Spleen (tissue), 13 donors: Measurements from ENCODE around the gene NLK. TPM values are rescaled to one million over a fixed set of nuclear protein-coding genes. Genes with fewer than 3 reads are reported as not detected.

Experiments
- DNase-seq: peaks from one replicate; pipeline ENCODE4 v3.0.0-alpha.2; 2020
- H3K27ac ChIP-seq, 8 donors: fragments of 200-600 bp; sonication (generic) in 7 of 8; 1 replicate in 4 of 8; 2 replicates in 4 of 8; pipeline versions ENCODE4 v1.5.0 to v1.8.0; 2016 to 2021; ENCODE audit warnings: inconsistent platforms in 4 of 8, mild to moderate bottlenecking in 4 of 8, moderate library complexity in 1 of 8
- H3K27me3 ChIP-seq, 7 donors: fragments of 200-600 bp; sonication (generic) in 6 of 7; replicated peaks in 1 of 7; 1 replicate in 4 of 7; 2 replicates in 3 of 7; pipeline versions ENCODE4 v1.5.0 to v1.8.0; 2016 to 2021; ENCODE audit warnings: inconsistent platforms in 3 of 7, mild to moderate bottlenecking in 1 of 7
- H3K36me3 ChIP-seq, 6 donors: fragments of 200-600 bp; sonication (generic) in 5 of 6; 1 replicate in 4 of 6; 2 replicates in 2 of 6; pipeline versions ENCODE4 v1.5.0 to v1.8.0; 2016 to 2021; ENCODE audit warnings: inconsistent platforms in 2 of 6
- H3K4me1 ChIP-seq, 6 donors: fragments of 200-600 bp; sonication (generic) in 5 of 6; 1 replicate in 3 of 6; 2 replicates in 3 of 6; pipeline versions ENCODE4 v1.5.0 to v1.8.0; 2016 to 2021; ENCODE audit warnings: inconsistent platforms in 3 of 6
- H3K4me3 ChIP-seq, 8 donors: fragments of 200-600 bp; sonication (generic) in 7 of 8; 1 replicate in 4 of 8; 2 replicates in 4 of 8; pipeline versions ENCODE4 v1.5.0 to v1.8.0; 2016 to 2021; ENCODE audit warnings: inconsistent platforms in 4 of 8, mild to moderate bottlenecking in 4 of 8, moderate library complexity in 2 of 8
- H3K9me3 ChIP-seq, 8 donors: fragments of 200-600 bp; sonication (generic) in 7 of 8; 1 replicate in 4 of 8; 2 replicates in 4 of 8; pipeline versions ENCODE4 v1.5.0 to v1.8.0; 2016 to 2021; ENCODE audit warnings: inconsistent platforms in 4 of 8
- POLR2A ChIP-seq, 3 donors: fragments of 450-650 bp; IDR thresholded peaks; one replicate each; pipeline ENCODE4 v1.5.1; 2017; ENCODE audit warnings: antibody characterized with exemption in 3 of 3, mild to moderate bottlenecking in 1 of 3
- POLR2AphosphoS5 ChIP-seq, 3 donors: sonication (generic); formaldehyde crosslinking; IDR thresholded peaks; one replicate each; pipeline ENCODE4 v1.5.1; 2017; ENCODE audit warnings: antibody characterized with exemption in 3 of 3
- WGBS, 5 donors: extraction: QIAGEN DNeasy Blood & Tissue Kit in 3 of 5; methylation state at CpG; one replicate each; pipeline versions ENCODE4 v1.1.5 to v1.1.7; 2013 to 2018; 5-methylcytosine and 5-hydroxymethylcytosine counted together
- intact Hi-C: fragments of 100-400 bp; cut with DNase I; formaldehyde crosslinking; loops from one replicate; pipeline ENCODE4 v1.15.0; 2023; ENCODE audit warnings: low total_unique reads
- long read RNA-seq, 2 donors: transcript quantifications; one replicate each; lab custom pipeline, GENCODE V29; 2026
- polyA plus RNA-seq, 3 donors: library from polyadenylated mRNA; stranded (reverse); fragments of 200-250 nt; gene quantifications; one replicate each; pipeline ENCODE4 v1.2.1, GENCODE V29; 2013
- total RNA-seq, 7 donors: library from RNA; depleted of rRNA in 3 of 7; stranded (reverse); fragments of >200 nt in 3 of 7; fragmentation: NEBNext Ultra II Directional in 4 of 7; extraction: Animal tissue kit (Norgen Biotek cat#: 25700) in 4 of 7; gene quantifications; one replicate each; pipeline versions ENCODE4 v1.1.0 to v1.2.1, GENCODE V29; 2016 to 2021
- TF ChIP-seq, protein P1 (sequence below), 11 experiments: fragments of 200-600 bp in 7 of 11; fragments of 450-650 bp in 4 of 11; sonication (generic) in 4 of 11; IDR thresholded peaks in 8 of 11; conservative IDR thresholded peaks in 3 of 11; 1 replicate in 7 of 11; 2 replicates in 4 of 11; pipeline versions ENCODE4 v1.4.0 to v1.8.0; 2016 to 2021; ENCODE audit warnings: antibody characterized with exemption in 11 of 11, inconsistent platforms in 4 of 11, mild to moderate bottlenecking in 1 of 11
- donor health status: healthy with polysubstance abuse.
- donor health status: DM: no; HTN: no; CAD: no; lungs with moderate emphysema.
- donor health status: DM: no; HTN: no; CAD: no.
- donor health status: Bipolar disorder and iron deficiency.
- donor health status: healthy.
- donor health status: DM: no; HTN: no; CAD: no.
- donor health status: DM: yes; HTN: yes; CAD: no.

Gene NLK
- total RNA-seq (10 to 100 TPM; 22.5 to 49.4 (median 37.0) TPM), polyA plus RNA-seq (10 to 100 TPM; 12.6 to 15.3 (median 13.9) TPM)
- long read RNA-seq, donor 1, full-length matches to known transcripts: 5 of 5 reads
- long read RNA-seq, donor 1, partial matches to known transcripts: 0 of 5 reads
- long read RNA-seq, donor 1, other reads (novel, unspliced or antisense): 0 of 5 reads
- long read RNA-seq, donor 2, full-length matches to known transcripts: 3 of 14 reads
- long read RNA-seq, donor 2, partial matches to known transcripts: 11 of 14 reads
- long read RNA-seq, donor 2, other reads (novel, unspliced or antisense): 0 of 14 reads

DNA sequence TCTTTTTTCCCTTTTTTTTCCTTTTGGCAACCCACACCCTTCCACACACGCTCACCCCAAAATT is at the start of gene NLK:
Gene NLK, plus strand, starts transcription at position 21 of the 64 bp plus-strand sequence. CDS start 197 bp downstream, outside the sequence.
- no peak for TF ChIP-seq POLR2A (IDR thresholded peaks at IDR 0.05)
- TF ChIP-seq POLR2AphosphoS5 (IDR thresholded peaks at IDR 0.05): no peak
- TF ChIP-seq, protein P1, sequence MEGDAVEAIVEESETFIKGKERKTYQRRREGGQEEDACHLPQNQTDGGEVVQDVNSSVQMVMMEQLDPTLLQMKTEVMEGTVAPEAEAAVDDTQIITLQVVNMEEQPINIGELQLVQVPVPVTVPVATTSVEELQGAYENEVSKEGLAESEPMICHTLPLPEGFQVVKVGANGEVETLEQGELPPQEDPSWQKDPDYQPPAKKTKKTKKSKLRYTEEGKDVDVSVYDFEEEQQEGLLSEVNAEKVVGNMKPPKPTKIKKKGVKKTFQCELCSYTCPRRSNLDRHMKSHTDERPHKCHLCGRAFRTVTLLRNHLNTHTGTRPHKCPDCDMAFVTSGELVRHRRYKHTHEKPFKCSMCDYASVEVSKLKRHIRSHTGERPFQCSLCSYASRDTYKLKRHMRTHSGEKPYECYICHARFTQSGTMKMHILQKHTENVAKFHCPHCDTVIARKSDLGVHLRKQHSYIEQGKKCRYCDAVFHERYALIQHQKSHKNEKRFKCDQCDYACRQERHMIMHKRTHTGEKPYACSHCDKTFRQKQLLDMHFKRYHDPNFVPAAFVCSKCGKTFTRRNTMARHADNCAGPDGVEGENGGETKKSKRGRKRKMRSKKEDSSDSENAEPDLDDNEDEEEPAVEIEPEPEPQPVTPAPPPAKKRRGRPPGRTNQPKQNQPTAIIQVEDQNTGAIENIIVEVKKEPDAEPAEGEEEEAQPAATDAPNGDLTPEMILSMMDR (IDR thresholded peaks at IDR 0.05 in 8 of 11, conservative IDR thresholded peaks at IDR 0.05 in 3 of 11): no peak
- no peaks in the 10 kb centered on the region for H3K36me3 ChIP-seq
- H3K4me3 ChIP-seq: peak within 1 kb of the TSS; percentile 67 to 90 (median 76)
- H3K27ac ChIP-seq: peak within 1 kb of the TSS; percentile 84 to 98 (median 93)
- no peaks in the 10 kb centered on the region for H3K27me3 ChIP-seq
- 91 to 100% (median 94%) methylated on average over 1 of the region's 1 CpG for WGBS, 5 donors
- H3K9me3 ChIP-seq: no peaks in the 10 kb centered on the region
- DNase-seq: no peak
- intact Hi-C loops: no loop called here
- peaks cover 39 to 61% (median 52%) of the 10 kb centered on the region in 6 donors for H3K4me1 ChIP-seq

- no peak overlapping the region for H3K27ac ChIP-seq
- H3K4me3 ChIP-seq: no peak overlapping the region
- H3K4me1 ChIP-seq: peaks cover 0 to 6% (median 0%) of the 10 kb centered on the region in 6 donors
- no peaks in the 10 kb centered on the region for H3K36me3 ChIP-seq
- no peaks in the 10 kb centered on the region for H3K9me3 ChIP-seq
- TF ChIP-seq POLR2A (IDR thresholded peaks at IDR 0.05): no peak
- TF ChIP-seq POLR2AphosphoS5 (IDR thresholded peaks at IDR 0.05): no peak
- TF ChIP-seq, protein P1 (IDR thresholded peaks at IDR 0.05 in 8 of 11, conservative IDR thresholded peaks at IDR 0.05 in 3 of 11): no peak
- 84 to 94% (median 89%) methylated on average over 3 of the region's 3 CpGs for WGBS, 5 donors
- intact Hi-C loops: no loop called here
- DNase-seq: no peak
- peaks cover 0 to 10% (median 0%) of the 10 kb centered on the region in 7 donors for H3K27me3 ChIP-seq
These were observed 49.2 kb upstream of the NLK start for GRCh38 chr17:27993161-27993695.

DNA sequence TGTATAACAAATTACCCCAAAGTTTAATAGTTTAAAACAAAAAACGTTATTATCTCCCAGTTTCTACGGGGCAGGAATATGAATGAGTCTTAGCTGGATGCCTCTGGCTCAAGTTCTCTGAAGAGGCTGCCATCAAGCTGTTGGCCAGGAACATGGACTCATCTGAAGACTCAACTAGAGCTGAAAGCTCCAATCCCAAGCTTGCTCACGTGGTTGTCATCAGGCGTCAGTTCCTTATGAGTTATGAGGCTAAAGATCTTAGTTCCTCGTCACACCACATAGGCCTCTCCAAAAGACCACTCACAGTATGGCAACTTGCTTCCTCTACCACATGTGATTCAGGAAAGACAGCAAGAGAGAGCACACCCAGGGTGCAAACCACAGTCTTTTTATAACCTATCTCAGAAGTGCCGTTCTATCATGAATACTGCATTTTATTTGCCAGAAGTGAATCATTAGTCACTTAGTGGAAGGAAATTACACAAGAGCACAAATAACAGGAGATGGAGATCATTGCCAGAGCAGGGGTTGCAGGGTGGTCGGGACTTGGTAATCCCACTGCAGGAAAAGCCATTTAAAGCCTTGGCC is 48.7 kb upstream of the NLK start:
- no peak for DNase-seq
- Histone ChIP-seq H3K9me3 (no peaks in the 10 kb centered on the region), H3K27me3 (peaks cover 0 to 10% (median 0%) of the 10 kb centered on the region in 7 donors), H3K4me1 (peaks cover 0 to 3% (median 0%) of the 10 kb centered on the region in 6 donors), H3K4me3 (no peak overlapping the region), H3K36me3 (no peaks in the 10 kb centered on the region), H3K27ac (no peak overlapping the region)
- no peak for TF ChIP-seq POLR2A (IDR thresholded peaks at IDR 0.05)
- intact Hi-C loops: no loop called here
- WGBS, 5 donors: 67 to 75% (median 70%) methylated on average over 7 of the region's 7 CpGs

- H3K9me3 ChIP-seq: no peaks in the 10 kb centered on the region
- no peak for TF ChIP-seq POLR2AphosphoS5 (IDR thresholded peaks at IDR 0.05)
- TF ChIP-seq, protein P1 (IDR thresholded peaks at IDR 0.05 in 8 of 11, conservative IDR thresholded peaks at IDR 0.05 in 3 of 11): no peak
- H3K4me3 ChIP-seq: no peak overlapping the region
- H3K36me3 ChIP-seq: no peaks in the 10 kb centered on the region
- intact Hi-C loops: no loop called here
- no peaks in the 10 kb centered on the region for H3K4me1 ChIP-seq
- peaks cover 0 to 10% (median 0%) of the 10 kb centered on the region in 7 donors for H3K27me3 ChIP-seq
- no peak overlapping the region for H3K27ac ChIP-seq
- 26 to 61% (median 34%) methylated on average over 1 of the region's 1 CpG for WGBS, 5 donors
- no peak for DNase-seq
These were observed 47.9 kb upstream of the NLK start for GRCh38 chr17:27994586-27994985.
